Ishikawa (cell line): ENCODE measurements around the gene MSMP.
A peak's percentile ranks its signal among the peaks of the same experiment; 100 is the strongest.

Experiments
- CEBPB ChIP-seq: IDR thresholded peaks from 2 replicates; pipeline ENCODE4 v1.6.1; 2012
- CREB1 ChIP-seq: IDR thresholded peaks from 2 replicates; pipeline ENCODE4 v1.6.1; 2012; ENCODE audit warnings: low read depth
- EGR1 ChIP-seq: IDR thresholded peaks from 2 replicates; pipeline ENCODE4 v1.6.1; 2012
- EP300 ChIP-seq: IDR thresholded peaks from 2 replicates; pipeline ENCODE4 v1.6.1; 2012; ENCODE audit warnings: borderline replicate concordance
- FOXM1 ChIP-seq: IDR thresholded peaks from 2 replicates; pipeline ENCODE4 v1.6.1; 2012; ENCODE audit warnings: low read depth, borderline replicate concordance
- NFIC ChIP-seq: IDR thresholded peaks from 2 replicates; pipeline ENCODE4 v1.6.1; 2012
- RAD21 ChIP-seq: IDR thresholded peaks from 2 replicates; pipeline ENCODE4 v1.6.1; 2012; ENCODE audit warnings: low read depth
- TAF1 ChIP-seq: IDR thresholded peaks from 2 replicates; pipeline ENCODE4 v1.6.1; 2012; ENCODE audit warnings: low read depth, mild to moderate bottlenecking
- TCF12 ChIP-seq: IDR thresholded peaks from 2 replicates; pipeline ENCODE4 v1.6.1; 2012; ENCODE audit warnings: low read depth
- TEAD4 ChIP-seq: IDR thresholded peaks from 2 replicates; pipeline ENCODE4 v1.6.1; 2012
- YY1 ChIP-seq: IDR thresholded peaks from 2 replicates; pipeline ENCODE4 v1.6.1; 2012; ENCODE audit warnings: low read depth
- ZBTB7A ChIP-seq: IDR thresholded peaks from 2 replicates; pipeline ENCODE4 v1.6.1; 2012; ENCODE audit warnings: low read depth
- TF ChIP-seq, protein P1 (sequence below): IDR thresholded peaks from 2 replicates; pipeline ENCODE4 v1.6.1; 2012; ENCODE audit warnings: low read depth, mild to moderate bottlenecking
- TF ChIP-seq, protein P2 (sequence below): IDR thresholded peaks from 2 replicates; pipeline ENCODE4 v1.6.1; 2012
- TF ChIP-seq, protein P3 (sequence below): IDR thresholded peaks from 2 replicates; pipeline ENCODE4 v1.6.1; 2012

MSMP gene

GRCh38 chr9:35738924-35739323 is 15.2 kb downstream of the MSMP start:
- TF ChIP-seq YY1: no peak
- no peak for TF ChIP-seq TEAD4
- no peak for TF ChIP-seq CREB1
- no peak for TF ChIP-seq RAD21
- TF ChIP-seq, protein P1, sequence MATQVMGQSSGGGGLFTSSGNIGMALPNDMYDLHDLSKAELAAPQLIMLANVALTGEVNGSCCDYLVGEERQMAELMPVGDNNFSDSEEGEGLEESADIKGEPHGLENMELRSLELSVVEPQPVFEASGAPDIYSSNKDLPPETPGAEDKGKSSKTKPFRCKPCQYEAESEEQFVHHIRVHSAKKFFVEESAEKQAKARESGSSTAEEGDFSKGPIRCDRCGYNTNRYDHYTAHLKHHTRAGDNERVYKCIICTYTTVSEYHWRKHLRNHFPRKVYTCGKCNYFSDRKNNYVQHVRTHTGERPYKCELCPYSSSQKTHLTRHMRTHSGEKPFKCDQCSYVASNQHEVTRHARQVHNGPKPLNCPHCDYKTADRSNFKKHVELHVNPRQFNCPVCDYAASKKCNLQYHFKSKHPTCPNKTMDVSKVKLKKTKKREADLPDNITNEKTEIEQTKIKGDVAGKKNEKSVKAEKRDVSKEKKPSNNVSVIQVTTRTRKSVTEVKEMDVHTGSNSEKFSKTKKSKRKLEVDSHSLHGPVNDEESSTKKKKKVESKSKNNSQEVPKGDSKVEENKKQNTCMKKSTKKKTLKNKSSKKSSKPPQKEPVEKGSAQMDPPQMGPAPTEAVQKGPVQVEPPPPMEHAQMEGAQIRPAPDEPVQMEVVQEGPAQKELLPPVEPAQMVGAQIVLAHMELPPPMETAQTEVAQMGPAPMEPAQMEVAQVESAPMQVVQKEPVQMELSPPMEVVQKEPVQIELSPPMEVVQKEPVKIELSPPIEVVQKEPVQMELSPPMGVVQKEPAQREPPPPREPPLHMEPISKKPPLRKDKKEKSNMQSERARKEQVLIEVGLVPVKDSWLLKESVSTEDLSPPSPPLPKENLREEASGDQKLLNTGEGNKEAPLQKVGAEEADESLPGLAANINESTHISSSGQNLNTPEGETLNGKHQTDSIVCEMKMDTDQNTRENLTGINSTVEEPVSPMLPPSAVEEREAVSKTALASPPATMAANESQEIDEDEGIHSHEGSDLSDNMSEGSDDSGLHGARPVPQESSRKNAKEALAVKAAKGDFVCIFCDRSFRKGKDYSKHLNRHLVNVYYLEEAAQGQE: no peak
- TF ChIP-seq, protein P2, sequence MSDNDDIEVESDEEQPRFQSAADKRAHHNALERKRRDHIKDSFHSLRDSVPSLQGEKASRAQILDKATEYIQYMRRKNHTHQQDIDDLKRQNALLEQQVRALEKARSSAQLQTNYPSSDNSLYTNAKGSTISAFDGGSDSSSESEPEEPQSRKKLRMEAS: no peak
- TF ChIP-seq ZBTB7A: no peak
- TF ChIP-seq NFIC: no peak
- TF ChIP-seq FOXM1: no peak
- TF ChIP-seq EP300: no peak
- TF ChIP-seq, protein P3, sequence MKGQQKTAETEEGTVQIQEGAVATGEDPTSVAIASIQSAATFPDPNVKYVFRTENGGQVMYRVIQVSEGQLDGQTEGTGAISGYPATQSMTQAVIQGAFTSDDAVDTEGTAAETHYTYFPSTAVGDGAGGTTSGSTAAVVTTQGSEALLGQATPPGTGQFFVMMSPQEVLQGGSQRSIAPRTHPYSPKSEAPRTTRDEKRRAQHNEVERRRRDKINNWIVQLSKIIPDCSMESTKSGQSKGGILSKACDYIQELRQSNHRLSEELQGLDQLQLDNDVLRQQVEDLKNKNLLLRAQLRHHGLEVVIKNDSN: no peak
- no peak for TF ChIP-seq TAF1
- TF ChIP-seq CEBPB: no peak
- TF ChIP-seq EGR1: no peak
- no peak for TF ChIP-seq TCF12

- TF ChIP-seq NFIC: no peak
Observed at GRCh38 chr9:35738186-35738585, 15.9 kb downstream of the MSMP start.

DNA sequence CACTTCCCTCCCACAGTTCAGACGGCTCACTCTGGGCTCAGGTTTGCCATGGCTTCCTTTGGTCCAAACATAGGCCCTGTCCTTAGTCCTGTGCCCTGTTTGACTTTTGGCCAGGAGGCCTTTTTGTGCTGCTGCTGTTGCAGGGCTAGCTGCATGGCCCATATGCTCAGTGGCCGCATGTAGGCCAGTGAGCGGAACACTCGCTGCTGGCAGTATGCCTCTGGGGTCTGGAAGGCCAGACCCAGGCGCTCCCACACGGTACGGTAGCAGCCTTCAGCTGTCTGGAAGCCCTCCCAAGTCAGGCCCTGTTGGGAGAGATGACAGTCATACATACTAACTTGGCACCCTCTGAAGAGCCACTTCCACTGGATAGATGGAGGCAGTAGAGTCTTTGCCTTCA is 16.9 kb downstream of the MSMP start:
- no peak for TF ChIP-seq NFIC
- TF ChIP-seq TCF12: no peak
- no peak for TF ChIP-seq EP300
- no peak for TF ChIP-seq TEAD4
- no peak for TF ChIP-seq CREB1
- TF ChIP-seq, protein P1: no peak
- TF ChIP-seq, protein P2: no peak
- TF ChIP-seq YY1: no peak
- no peak for TF ChIP-seq EGR1
- TF ChIP-seq ZBTB7A: no peak
- no peak for TF ChIP-seq RAD21
- TF ChIP-seq, protein P3: no peak
- TF ChIP-seq TAF1: no peak
- TF ChIP-seq FOXM1: no peak
- no peak for TF ChIP-seq CEBPB

GRCh38 chr9:35736201-35736633 is 17.9 kb downstream of the MSMP start:
- TF ChIP-seq CREB1 (no peak), RAD21 (peak; percentile 65)
- TF ChIP-seq, protein P3: no peak

DNA sequence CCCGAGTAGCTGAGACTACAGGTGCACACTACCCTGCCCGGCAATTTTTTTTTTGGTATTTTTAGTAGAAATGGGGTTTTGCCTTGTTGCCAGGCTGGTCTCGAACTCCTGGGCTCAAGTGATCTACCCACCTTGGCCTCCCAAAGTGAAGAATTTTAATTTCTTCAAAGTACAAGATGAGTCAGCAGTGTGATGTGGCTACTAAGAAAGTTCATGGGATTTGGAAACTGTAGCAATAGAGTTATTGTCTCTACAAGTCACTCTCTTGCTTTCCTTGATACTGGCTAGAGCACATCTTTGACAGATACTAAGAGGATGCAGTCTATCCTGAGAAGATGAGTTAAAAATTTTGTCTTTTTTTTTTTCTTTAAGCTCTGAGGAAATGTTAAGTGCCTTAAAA is 20.0 kb downstream of the MSMP start:
- TF ChIP-seq, protein P3: no peak
- TF ChIP-seq CEBPB (no peak), RAD21 (no peak), CREB1 (no peak)
- TF ChIP-seq, protein P2: no peak
